Uterus (tissue), 2 donors: Measurements from ENCODE around the gene MINDY4.

Experiments used
- CTCF ChIP-seq, 4 experiments: fragments of 200-600 bp in 2 of 4; fragments of 450-650 bp in 2 of 4; sonication (generic) in 2 of 4; IDR thresholded peaks; one replicate each; pipeline ENCODE4 v1.5.1; 2016 to 2019; ENCODE audit warnings: antibody characterized with exemption in 4 of 4, mild to moderate bottlenecking in 2 of 4, moderate library complexity in 1 of 4
- POLR2A ChIP-seq, 2 donors: fragments of 450-650 bp; IDR thresholded peaks; one replicate each; pipeline ENCODE4 v1.6.1; 2016; ENCODE audit warnings: antibody characterized with exemption in 2 of 2, mild to moderate bottlenecking in 1 of 2, moderate library complexity in 1 of 2

GRCh38 chr7:30915751-30916150, 144.5 kb downstream of the MINDY4 start:
- no peak for TF ChIP-seq CTCF (IDR thresholded peaks at IDR 0.05)
- TF ChIP-seq POLR2A (IDR thresholded peaks at IDR 0.05), result no peak
